Measurements from ENCODE around the gene CCR3.
A peak's percentile ranks its signal among the peaks of the same experiment; 100 is the strongest.

The CCR3 gene

GRCh38 chr3:46218196-46218709 lies 24.0 kb upstream of the CCR3 start:
- no peak for DNase-seq (ENCODE audit: low spot score)
- H3K27ac ChIP-seq = no peak overlapping the region
- ChIA-PET POLR2A (ENCODE audit: low non-redundant PET) (no interaction called here), CTCF (interaction anchor here (0.6 to 0.7 kb wide), 3 partner anchors 54 to 116 kb away, joined by 3 to 7 read pairs (median 4); no protein-coding TSS in a partner anchor)
- no peak for TF ChIP-seq CTCF (conservative IDR thresholded peaks at IDR 0.05; ENCODE audit: low read depth)

DNA sequence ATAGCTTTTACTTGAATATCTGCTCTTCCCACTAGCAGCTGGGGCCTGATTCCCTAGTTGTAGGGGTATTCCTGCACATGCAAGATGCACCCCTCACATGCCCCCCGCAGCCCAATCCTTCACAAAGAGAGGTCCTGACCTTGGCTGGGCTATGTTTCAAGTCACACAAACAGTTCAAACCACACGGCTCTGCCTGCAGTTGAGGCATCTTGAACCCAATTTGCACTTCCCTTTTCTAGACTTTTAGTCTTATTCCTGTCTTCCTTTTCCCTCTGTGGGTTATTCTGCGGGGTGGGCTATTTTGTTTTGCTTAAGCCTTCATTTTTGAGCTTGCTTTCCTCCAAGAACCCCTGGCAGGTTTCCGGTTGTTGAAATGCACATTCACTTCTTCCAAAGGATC lies 20.9 kb upstream of the CCR3 start:
- no peak overlapping the region for H3K27ac ChIP-seq
- TF ChIP-seq CTCF (conservative IDR thresholded peaks at IDR 0.05; ENCODE audit: low read depth) = no peak
- DNase-seq (ENCODE audit: low spot score) = no peak
- CTCF ChIA-PET = no interaction called here
- POLR2A ChIA-PET (ENCODE audit: low non-redundant PET) = no interaction called here

GRCh38 chr3:46221938-46222337 lies 20.3 kb upstream of the CCR3 start:
- DNase-seq (ENCODE audit: low spot score) = no peak
- POLR2A ChIA-PET (ENCODE audit: low non-redundant PET) = no interaction called here
- H3K27ac ChIP-seq = no peak overlapping the region; the same call in 1 of the 2 replicates
- TF ChIP-seq CTCF (conservative IDR thresholded peaks at IDR 0.05; ENCODE audit: low read depth) = no peak
- CTCF ChIA-PET = no interaction called here

DNA sequence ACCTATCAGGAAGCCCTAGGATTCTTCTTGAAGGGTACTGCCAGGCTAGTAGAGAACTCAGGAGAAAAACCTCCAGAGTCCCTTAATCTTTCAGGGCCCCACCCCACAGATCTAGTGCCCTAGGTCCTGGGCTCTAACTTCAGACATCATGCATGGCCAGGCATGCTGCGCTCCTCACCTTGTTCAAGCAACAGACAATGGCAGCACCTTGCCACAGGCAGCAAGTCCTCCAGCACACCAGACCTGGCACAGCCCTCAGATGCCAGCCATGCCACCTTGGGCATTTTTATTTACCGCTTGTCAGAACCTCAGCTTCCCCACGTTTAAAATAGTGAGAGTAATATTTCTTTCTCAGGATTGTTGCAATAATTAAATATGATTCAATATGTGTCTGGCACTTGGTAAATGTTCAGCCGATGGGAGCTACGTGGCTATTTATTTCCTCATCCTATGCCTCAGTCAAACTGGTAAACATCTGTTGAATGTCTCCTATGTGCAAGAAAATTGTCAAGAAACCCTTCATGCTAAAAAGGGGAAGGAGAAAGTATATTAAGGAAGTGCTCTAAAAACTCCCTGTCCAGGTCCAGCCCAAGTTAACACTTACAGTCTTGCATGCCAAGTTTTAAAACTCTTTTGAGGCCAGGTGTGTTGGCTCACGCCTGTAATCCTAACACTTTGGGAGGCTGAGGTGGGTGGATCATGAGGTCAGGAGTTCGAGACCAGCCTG lies 19.7 kb upstream of the CCR3 start:
- peak overlapping the region; percentile 46; the same call in 1 of the 2 replicates for H3K27ac ChIP-seq
- ChIA-PET CTCF (no interaction called here), POLR2A (ENCODE audit: low non-redundant PET) (no interaction called here)
- no peak for TF ChIP-seq CTCF (conservative IDR thresholded peaks at IDR 0.05; ENCODE audit: low read depth)
- no peak for DNase-seq (ENCODE audit: low spot score)

DNA sequence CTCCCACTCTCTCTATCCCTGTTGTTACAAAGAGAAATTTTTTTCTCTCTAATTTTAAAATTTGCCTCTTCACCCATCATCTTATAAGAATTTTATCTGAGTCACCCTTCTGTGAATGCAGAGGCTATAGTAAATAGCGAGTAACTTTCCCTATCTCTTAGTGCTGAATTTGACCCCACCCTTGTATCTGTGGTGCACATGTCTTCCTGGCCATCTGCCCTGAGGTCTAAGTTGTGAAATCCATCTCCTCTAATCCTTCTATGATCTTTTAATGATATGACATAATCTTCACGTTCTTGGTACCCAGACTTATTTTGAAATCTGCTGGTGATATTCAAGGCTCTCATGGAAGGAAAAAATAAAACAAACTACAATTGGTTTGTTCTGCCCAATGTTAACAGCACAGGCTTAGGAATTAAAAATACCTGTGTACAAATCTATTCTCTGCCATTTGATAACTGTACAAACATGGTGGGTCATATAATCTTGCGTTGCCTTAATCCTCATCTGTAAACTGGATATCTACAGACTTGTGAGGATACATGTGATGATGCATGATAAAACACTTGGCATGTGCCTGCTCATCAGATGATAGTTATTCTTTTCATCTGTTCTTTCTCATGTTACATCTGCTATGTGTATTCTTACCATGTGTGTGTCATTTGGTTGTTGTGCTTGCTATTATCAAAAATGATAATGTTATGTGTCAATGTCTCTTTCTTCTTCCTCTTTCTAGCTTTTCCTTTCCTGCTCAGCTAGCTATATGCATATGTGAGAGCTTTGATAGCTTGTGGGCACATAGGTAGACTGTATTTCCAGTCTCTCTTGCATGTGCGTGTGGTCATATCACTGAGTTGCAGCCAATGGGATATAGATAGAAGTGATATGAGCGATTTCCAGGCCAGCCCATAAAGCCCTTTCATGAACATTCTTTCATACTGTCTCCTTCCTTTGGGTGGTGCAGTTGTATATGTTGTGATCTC lies 13.7 kb upstream of the CCR3 start:
- no peak overlapping the region for H3K27ac ChIP-seq
- POLR2A ChIA-PET (ENCODE audit: low non-redundant PET) = no interaction called here
- CTCF ChIA-PET = no interaction called here
- peak; percentile 59 for DNase-seq (ENCODE audit: low spot score)
- no peak for TF ChIP-seq CTCF (conservative IDR thresholded peaks at IDR 0.05; ENCODE audit: low read depth)

DNA sequence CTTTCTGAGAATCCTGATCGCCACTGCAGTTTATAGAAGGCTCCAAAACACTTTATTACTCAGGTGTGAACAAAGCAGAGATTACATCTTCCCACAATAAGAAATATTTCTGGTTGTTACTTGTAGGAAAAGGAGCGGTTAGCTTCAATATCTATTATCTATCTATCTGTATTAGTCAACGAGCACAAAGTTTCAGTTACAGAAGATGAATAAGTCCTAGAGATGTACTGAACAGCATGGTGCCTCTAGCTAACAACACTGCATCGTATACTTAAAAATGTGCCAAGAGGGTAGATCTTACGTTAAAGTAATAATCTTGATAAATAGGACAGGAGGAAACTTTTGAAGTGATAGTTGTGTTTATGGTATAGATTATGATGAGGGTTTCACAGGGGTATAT lies 10.9 kb upstream of the CCR3 start:
- H3K27ac ChIP-seq = no peak overlapping the region
- no peak for DNase-seq (ENCODE audit: low spot score)
- ChIA-PET CTCF (no interaction called here), POLR2A (ENCODE audit: low non-redundant PET) (no interaction called here)
- no peak for TF ChIP-seq CTCF (conservative IDR thresholded peaks at IDR 0.05; ENCODE audit: low read depth)
